IPS-NIHi11 (cell line): ENCODE measurements around the gene ACOX3.
"Not testable (repeated sequence)": the region's sequence is repeated elsewhere in the genome, so short reads cannot be mapped to it uniquely, and the experiment has no call there.

Experiments used
- DNase-seq: peaks from one replicate; pipeline ENCODE4 v3.0.0; 2012; ENCODE audit warnings: mixed read lengths, low spot score

ACOX3 gene

DNA sequence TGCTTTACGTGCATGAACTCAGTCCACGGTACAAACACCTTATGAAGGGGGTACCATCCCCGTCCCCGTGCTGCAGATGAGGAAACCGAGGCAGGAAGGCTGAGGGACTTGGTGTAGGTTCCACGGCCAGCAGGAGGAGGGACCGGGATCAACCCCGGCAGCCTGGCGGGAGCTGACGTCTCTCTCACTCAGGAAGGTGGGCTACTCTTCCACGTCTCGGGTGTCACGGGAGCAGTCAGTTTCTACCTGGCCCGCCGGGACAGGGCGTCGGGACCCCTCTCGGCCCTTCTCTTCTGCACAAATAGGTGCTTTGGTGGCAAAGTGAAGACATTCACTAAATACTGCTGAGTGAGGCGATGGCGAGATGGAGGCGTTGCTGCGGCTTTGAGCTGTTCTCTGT, 53.3 kb downstream of the ACOX3 start:
- no peak for DNase-seq

DNA sequence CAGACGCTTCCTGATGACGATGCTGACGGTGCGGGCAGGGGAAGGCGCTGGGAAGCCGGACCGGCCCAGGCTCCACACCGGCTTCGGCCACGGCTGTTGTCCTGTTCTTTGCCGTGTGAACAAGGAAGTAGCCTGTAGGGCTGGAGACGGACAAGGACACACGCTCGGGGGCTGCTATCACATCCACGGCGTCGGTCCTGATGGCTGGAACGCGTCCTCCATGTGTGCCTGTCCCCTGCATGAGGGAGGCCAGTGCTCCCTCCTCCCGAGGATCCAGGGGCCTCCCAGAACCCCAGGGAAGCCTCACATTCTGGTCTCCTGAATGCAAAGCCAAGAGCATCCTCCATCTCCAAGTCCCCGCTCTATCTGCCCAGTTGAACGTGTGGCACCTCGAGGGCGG, 53.8 kb downstream of the ACOX3 start:
- no peak for DNase-seq

DNA sequence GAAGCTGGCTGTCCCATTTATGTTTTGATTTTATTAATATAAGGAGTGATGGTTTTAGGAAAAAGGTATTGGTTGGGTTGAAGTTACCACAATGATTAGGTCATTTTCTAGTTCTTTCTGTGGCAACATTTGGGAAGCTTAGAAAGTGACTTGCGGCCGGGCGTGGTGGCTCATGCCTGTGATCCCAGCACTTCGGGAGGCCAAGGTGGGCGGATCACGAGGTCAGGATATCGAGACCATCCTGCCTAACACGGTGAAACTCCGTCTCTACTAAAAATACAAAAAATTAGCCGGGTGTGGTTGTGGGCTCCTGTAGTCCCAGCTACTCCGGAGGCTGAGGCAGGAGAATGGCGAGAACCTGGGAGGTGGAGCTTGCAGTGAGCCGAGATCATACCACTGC, 54.4 kb downstream of the ACOX3 start:
- not testable (repeated sequence) for DNase-seq

DNA sequence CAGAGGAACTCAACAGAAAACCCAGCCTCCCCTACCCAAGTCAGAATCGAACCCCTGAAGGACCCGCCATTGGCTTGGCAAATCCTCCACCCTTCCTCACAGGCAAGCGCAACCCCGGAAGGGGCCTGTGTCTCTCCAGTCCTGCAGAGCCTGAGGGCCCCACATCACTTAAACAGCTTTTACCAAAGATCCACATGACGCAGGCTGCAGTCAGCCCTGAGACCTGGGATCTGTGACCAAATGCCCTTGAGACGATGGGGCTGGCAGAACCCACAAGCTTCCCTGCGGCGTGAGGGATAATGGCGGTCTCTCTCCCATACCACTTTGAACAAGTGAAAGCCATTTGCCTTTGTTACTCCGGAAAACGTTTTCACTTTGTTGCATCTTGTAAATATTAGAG, 54.9 kb downstream of the ACOX3 start:
- no peak for DNase-seq

DNA sequence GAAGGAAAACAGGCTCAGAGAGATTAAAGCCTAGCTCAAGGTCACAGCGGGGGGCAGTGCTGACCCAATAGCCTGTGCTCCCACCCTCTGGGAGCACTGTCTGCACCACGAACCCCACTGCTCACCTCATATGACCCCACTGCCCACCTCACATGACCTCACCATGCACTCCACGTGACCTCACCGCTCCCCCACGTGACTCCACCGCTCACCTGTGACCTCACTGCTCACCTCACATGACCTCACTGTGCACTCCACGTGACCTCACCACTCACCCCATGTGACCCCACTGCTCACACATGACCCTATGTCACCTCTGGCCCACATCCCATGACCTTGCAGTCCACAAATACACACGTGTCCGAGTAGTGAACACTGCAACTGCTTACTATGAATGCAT, 55.4 kb downstream of the ACOX3 start:
- DNase-seq: no peak

DNA sequence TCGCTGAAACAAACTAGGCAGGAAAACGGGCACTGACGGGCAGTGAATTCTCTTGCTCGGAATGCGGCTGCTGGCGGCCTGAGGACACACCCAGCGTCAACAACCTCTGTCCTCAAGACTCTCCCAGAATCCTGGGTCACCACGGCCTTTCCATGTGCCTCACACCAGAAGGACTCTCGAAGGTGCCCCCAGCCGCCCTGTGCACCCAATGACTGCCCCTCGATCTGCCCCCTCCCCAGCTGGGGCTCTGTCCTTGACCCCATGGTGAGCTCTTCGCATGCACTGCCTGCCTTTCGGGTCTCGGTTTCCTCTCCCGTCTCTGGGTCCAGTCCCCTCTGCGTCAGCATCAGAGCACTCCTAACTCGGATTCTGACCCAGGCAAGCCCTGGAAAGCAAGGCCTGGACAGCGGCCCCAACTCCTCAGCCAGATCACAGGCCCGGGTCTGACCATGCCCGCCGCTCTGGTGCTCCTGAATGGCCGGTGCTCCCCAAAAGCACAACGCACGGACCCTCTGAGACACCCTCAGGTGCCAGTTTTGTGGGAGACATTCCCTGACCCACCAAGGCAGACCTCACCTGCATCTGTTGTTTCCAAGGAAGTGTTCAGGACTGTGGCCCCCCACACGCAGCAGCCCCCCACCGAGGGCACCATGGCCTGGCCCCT, 56.0 kb downstream of the ACOX3 start:
- DNase-seq: no peak

DNA sequence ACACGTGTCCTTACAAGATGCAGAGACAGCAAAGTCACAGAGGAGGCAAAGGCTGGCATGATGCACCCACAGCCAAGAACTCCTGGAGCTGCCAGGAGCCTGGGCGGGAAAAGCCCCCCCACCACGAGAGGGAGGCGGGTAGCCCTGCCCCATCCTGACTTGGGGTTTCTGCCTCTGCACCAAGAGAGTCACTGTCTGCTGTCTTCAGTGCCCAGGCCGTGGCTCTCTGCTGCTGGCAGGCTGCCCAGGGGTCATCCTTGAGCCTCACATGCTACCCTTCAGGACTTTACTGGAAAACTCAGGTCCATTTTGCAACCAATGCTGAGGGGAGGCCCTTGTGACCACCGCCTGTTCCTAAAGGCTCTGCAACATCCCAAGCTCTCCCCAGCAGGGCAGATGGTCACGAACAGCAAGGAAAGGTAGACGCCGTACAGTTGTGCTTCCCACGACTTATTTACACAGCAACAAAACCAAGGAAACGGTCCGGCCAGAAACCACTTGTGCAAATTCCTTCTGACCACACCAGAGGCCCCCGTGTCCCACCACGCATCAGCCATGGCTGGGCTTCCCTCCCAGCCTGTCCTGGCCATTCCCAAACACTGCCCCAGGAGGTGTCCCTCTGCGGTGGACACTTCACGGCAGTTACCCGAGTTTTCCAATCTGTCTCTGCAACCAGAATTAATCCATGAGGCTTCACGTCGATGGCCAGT, 56.9 kb downstream of the ACOX3 start:
- no peak for DNase-seq

DNA sequence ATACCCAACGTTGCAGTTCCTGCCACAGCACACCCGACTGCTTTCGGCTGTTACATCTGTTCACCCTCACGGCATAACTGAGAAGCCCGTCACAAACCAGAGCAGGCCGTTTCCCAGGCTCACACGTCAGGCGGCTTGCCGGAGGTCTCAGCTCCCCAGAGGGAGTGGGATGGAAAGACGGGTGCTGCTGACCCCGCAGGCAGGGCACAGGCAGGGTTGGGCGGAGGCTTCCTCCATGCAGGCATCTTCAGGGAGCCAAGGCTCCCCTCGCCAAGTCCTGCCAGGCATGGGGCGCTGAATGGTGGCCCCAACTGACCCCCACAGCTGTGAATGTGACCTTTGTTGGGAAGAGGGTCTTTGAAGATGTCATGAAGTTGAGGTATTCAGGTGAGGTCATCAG, 57.5 kb downstream of the ACOX3 start:
- no peak for DNase-seq

DNA sequence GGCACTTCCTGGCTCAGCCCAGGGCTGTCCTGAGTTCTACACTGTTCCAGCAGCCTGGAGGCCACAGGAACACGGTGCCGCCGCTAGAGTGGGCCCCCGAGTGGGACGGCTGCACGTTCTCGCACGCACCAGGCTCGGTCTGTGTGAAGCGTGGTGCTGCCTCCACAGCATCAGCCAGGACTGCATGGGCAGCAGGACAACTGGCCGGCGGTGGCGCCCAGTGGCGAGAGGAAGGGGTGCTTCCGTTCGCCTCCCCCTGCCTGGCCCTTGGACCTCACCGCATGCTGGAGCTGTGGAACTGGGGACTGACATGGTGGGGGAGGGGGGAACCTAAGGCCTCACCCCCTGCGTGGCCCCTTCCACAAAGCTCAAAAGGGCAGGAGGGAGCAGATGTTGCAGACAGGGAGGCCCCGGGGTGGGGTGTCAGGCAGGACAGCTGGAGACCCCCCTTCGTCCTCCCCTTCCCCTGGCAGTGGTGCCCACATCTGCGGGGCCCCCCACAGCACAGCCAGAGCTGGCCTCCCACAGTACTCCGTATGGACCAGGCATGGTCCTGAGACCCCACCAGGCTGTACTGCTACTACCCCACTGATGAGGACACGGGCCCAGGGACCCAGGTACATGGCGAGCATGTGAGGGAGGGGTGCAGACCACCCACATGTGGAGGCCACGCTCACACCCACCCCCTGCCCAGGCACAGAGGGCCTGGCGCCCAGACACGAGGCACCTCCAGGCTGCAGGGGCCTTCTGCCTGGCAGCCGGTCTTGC, 58.5 kb downstream of the ACOX3 start:
- no peak for DNase-seq

DNA sequence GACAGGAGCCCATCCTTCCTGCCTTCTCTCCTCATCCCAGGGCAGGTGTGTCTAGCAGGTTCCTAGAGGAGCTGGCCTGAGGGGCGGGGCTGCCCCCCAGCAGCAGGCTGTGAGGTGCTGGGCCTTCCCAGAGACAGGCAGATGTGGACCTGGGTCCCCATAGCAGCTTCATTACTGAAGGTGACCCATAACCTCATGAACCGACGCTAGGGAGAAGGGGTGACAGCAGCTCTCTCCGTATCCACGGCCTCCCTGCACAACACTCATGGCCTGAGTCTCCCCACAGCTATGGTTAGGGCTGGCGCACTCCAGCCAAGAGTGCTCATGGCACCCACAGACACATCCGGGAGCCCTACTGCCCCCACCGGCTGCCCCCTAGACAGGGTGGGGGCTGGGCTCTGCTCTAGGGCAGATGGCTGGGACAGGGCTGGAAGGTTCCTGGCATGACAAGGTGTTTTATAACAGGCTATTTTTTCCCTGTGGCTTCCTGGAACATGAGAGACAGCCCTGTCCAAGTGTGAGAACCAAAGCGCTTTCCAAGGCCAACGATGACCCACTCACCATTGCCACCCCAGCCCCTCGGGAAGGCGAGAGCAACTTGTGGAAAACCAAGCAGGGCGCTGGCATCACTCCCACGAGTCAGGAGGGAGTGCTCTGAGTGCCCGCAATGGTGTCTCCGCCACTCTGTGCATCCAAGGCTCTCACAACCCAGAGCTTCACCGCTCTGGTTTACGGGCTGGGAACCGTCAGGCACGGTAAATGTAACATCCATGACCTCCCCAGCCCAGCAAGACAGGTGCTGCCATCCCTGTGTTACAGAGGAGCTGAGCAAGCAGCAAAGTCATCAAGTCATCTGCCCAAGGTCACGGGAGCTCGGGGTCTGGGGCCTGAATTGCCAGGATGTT, 59.8 kb downstream of the ACOX3 start:
- DNase-seq: no peak

DNA sequence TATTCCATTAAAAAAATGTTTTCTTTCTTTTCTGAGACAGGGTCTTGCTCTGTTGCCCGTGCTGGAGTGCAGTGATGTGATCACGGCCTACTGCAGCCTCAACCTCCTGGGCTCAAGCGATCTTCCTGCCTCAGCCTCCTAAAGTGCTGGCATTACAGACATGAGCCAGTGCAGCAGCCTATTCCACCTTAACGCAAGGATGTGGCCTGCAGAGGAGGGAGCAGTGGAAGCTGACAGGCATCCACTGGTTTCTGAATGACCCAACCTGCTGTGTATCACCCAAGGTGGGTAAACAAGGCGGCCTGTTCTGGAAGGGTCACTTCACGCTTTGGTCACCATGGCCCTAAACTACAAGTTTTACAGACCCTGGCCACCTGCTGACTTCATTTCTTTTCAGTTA, 60.8 kb downstream of the ACOX3 start:
- no peak for DNase-seq

DNA sequence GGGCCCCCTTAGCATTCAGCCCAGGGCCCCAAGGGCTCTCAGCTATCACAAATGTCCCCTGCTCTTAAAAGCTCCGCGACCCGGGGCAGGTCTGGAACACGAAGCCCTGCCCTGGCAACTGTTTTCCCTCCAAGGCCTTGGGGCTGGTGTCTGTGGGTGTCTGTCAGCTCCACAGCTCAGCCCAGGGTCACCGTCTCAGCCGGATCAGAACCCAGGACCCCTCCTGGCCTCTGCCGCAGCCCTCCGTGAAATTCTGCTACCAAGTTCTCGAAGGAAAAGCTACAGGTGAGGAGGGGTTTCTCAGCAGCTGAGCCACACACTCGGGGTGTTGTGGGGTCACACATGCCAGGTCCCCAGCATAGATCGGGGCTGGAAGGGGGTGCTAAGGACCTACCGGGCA, 61.2 kb downstream of the ACOX3 start:
- no peak for DNase-seq

DNA sequence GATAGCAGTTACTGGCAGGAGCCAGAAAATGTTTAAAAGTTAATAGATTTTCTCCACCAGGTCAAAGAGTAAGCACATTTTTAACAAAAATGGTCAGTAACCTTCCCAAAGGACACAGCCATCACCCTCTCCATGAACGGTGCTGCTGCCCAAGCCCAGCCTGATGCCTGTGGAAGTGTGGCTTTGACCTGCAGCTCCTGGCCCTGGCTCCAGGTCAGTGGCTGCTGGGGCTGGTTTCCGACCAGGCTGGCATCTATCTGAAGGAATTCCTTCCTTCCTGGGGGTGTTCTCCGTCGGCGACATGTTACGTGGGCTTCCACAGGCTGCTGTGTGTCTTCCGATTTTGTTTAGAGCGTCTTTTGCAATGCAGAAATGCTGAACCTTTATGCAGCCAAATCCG, 61.7 kb downstream of the ACOX3 start:
- no peak for DNase-seq

DNA sequence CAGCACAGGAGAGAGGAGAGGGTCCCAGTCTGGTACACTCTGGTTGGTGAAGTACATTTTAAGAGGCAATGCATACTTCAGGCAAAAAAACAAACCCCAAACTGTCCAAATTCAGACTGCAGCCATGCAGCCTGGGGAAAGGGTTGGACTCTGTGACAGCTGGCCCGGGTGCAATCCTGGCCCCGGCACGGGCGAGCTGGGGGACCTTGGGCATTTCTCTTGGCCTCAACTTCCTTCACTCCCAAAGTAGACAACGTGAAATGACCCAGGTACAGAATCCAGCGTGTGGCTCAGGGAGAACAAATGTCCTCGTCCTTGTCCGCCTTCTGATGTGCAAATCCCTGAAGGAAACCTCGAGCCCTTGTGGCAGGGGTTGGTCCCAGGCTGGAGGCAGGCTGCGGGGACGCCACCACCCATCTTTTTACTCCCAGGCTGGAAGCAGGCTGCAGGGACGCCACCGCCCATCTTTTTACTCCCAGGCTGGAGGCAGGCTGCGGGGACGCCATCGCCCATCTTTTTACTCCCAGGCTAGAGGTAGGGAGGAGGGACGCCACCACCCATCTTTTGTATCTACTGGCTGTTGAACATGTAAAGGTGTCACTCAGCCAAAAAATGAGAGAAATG, 62.3 kb downstream of the ACOX3 start:
- DNase-seq: no peak

DNA sequence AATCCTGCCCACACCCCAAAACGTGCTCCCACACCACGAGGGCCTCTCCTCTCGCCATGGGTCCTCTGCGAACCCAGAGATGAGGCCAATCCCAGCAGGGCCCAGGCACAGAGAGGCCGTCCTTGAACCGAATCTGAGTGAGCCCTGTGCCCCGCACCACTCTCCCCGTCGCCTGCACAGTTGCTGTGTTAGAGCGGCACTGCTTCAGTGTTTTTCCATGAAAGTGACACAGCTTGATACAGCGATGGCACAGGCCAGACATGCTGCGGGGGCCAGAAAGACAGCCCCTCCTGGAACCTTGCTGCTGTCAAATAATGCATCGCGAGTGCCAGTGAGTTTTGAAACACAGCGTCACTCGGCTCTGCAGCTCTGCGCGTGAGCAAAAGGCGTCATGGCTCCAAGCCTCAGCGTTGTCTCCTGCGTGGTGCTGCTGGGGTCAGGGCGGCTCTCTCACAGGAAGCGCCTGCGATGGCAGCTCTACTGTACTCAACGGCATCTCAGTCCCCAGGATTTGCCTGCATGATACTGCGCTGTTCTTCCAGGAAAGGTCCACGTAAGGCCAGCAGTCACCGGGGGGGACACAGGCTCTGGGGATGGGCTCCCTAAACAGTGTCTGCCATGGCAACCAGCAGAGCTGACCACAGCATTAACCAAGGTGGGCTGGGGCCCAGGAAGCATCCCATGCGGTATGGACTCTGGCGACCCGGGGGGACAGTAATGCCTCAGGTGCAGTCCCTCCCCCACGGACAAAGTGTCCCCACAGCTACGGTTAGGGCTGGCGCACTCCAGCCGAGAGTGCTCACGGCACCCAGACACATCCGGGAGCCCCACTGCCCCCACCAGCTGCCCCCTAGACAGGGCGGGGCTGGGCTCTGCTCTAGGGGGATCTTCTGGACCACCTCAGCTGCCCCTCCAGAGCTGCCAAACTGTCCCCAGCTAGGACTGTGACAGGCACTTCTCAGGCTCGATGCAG, 63.1 kb downstream of the ACOX3 start:
- DNase-seq: no peak

DNA sequence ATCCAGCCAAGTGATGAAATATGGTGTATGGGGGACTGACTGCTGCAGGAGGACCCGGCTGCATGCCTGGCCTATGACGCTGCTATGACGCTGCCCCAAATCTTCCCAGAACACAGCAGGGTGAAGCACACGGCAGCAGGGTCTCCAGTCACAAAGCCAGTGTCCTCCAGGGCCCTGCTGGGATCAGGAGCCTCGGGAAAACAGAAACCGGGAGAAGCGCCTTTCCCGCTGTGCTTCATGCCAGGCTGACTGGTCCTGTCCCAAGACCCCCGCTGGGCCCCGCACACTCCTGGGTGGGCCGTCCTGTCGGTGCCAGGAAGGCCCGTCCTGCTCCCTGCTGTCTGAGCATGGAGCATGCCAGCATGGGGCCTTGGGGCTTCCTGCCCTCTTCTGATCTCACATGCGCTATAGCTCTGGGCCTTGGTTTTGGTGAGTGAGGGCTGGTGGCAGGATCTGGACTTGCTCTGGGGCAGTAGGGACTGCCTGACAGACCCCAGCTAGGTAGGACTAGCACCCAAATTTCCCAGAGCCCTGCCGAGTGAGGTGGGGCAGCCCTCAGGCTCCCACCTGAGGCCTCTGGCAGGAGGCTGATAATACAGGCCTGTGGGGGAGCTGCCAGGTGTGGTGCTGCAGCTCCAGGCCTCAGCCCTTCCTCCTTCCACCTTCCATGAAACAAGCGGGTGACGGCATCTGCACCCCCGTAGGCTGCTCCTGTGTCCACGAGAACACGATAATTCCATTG, 64.0 kb downstream of the ACOX3 start:
- DNase-seq: no peak

DNA sequence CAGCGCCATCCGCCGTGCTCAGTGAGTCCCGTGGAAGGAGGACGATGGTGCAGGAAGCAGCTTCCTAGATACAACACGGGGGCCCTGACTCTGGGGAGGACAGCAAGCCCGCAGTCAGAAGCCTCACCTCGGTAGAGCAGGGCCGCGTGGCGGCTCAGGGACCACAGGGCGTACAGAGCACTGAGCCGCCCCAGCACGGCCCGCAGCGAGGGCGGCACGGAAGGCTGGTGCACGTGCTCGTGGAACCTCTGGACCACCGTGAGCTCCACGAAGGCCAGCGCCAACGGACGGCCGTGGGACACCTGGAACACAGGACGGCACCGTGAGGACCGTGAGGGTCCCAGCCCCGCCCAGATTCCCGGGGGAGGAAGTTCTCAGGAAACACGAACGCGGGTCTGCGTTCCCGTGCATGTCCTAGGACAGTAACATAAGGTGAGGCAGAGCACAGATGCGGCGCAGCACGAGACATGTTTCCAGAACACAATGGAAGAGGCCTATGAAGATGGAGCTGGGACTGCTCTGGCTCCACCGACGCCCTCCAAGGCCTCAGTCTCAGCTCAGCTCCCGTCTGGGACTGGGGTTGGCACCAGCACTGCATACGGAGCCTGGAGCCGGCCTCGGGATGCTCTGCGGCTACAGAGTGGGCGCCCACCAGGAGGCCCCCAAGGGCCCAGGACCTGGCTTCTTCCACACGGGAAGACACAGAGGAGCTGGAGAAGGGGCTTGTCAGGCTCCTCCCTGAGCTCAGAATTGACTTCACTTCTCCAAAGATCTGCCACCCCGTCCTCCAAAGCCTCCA, 65.5 kb downstream of the ACOX3 start:
- DNase-seq: no peak

DNA sequence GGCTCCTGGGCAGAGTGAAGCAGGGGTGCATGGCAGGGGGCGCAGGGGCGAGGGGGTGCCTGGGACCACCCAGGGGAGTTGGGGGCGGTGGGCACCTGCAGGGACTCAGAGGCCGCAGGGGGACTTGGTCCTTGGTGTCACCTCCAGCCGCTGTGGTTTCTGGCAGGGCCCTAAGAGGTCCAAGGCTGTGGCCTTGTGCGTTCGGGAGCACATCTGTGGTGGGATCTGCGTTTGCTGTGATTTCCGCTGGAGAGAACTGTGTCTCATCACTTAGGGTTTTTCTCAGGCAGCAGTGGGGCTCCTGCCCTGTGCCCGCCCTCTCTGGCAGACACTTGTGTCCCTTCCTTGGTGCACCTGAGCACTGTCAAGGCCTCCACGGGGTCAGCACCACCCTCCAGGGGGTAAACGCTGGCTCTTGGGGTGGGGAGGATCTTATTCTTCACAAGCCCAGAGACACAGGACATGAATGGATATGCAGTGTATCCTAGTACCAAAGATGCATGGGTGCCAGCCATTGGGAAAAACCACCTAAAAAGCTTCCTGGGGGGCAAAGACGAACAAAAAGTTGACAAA, 66.5 kb downstream of the ACOX3 start:
- DNase-seq: no peak
